WERI-Rb-1 (cell line): ENCODE data around the gene ZC3H13.

Source experiments
- DNase-seq: peaks from one replicate; pipeline ENCODE4 v3.0.0-alpha.2; 2020
- H3K27ac ChIP-seq: fragments of 250-450 bp; sonication (Bioruptor Pico); 2 replicates; pipeline ENCODE4 v1.5.1; 2020; ENCODE audit warnings: mild to moderate bottlenecking, moderate library complexity
- H3K27me3 ChIP-seq: fragments of 250-450 bp; sonication (Bioruptor Pico); 2 replicates; pipeline ENCODE4 v1.5.1; 2021; ENCODE audit warnings: mild to moderate bottlenecking, low read depth, moderate library complexity; ENCODE audit not compliant: insufficient read depth, severe bottlenecking
- H3K36me3 ChIP-seq: fragments of 250-450 bp; sonication (Bioruptor Pico); 2 replicates; pipeline ENCODE4 v1.5.1; 2020; ENCODE audit warnings: mild to moderate bottlenecking, moderate library complexity
- H3K4me3 ChIP-seq: 2 replicates; pipeline ENCODE4 v1.5.1; 2011; ENCODE audit warnings: low read depth, mild to moderate bottlenecking, control low read depth, low read length
- H3K9me3 ChIP-seq: fragments of 250-450 bp; sonication (Bioruptor Pico); 2 replicates; pipeline ENCODE4 v1.5.1; 2021; ENCODE audit warnings: mild to moderate bottlenecking, moderate library complexity; ENCODE audit not compliant: severe bottlenecking
- TF ChIP-seq, protein P1 (sequence below): IDR thresholded peaks from 2 replicates; pipeline ENCODE4 v1.5.1; 2011; ENCODE audit warnings: low read depth, mild to moderate bottlenecking, control low read depth, inconsistent platforms, low read length

ZC3H13 gene

DNA sequence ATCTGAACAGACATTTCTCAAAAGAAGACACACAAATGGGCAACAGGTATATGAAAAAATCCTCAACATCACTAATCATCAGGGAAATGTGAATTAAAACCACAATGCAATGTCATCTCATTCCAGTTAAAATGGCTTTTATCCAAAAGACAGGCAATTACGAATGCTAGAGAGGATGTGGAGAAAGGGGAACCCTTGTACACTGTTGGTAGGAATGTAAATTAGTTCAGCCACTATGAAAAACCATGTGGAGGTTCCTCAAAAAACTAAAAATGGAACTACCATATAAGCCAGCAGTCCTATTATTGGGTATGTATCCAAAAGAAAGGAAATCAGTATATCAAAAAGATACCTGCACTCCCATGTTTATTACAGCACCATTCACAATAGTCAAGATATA, 24.7 kb upstream of the ZC3H13 start:
- Histone ChIP-seq H3K27ac (no peak overlapping the region), H3K9me3 (no peaks in the 10 kb centered on the region), H3K4me3 (no peak overlapping the region), H3K36me3 (no peaks in the 10 kb centered on the region), H3K27me3 (no peaks in the 10 kb centered on the region)
- DNase-seq: no peak
- TF ChIP-seq, protein P1, sequence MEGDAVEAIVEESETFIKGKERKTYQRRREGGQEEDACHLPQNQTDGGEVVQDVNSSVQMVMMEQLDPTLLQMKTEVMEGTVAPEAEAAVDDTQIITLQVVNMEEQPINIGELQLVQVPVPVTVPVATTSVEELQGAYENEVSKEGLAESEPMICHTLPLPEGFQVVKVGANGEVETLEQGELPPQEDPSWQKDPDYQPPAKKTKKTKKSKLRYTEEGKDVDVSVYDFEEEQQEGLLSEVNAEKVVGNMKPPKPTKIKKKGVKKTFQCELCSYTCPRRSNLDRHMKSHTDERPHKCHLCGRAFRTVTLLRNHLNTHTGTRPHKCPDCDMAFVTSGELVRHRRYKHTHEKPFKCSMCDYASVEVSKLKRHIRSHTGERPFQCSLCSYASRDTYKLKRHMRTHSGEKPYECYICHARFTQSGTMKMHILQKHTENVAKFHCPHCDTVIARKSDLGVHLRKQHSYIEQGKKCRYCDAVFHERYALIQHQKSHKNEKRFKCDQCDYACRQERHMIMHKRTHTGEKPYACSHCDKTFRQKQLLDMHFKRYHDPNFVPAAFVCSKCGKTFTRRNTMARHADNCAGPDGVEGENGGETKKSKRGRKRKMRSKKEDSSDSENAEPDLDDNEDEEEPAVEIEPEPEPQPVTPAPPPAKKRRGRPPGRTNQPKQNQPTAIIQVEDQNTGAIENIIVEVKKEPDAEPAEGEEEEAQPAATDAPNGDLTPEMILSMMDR: no peak

DNA sequence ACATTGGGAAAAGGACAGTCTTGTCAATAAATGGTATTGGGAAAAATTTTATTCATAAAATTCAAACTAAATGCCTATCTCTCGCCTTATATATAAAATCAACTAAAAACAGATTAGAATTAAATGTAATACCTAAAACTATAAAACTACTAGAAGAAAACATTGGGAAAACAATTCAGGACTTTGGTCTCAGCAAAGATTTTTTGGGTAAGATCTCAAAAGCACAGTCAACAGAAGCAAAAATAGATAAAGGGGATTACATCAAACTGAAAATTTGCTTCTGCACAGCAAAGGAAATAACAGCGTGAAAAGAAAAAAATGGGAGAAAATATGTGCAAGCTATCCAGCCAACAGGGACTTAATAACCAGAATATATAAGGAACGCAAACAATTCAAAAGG, 24.3 kb upstream of the ZC3H13 start:
- no peak overlapping the region for H3K4me3 ChIP-seq
- TF ChIP-seq, protein P1: no peak
- no peaks in the 10 kb centered on the region for H3K36me3 ChIP-seq
- no peak for DNase-seq
- H3K27ac ChIP-seq: no peak overlapping the region
- H3K9me3 ChIP-seq: no peaks in the 10 kb centered on the region
- H3K27me3 ChIP-seq: no peaks in the 10 kb centered on the region

DNA sequence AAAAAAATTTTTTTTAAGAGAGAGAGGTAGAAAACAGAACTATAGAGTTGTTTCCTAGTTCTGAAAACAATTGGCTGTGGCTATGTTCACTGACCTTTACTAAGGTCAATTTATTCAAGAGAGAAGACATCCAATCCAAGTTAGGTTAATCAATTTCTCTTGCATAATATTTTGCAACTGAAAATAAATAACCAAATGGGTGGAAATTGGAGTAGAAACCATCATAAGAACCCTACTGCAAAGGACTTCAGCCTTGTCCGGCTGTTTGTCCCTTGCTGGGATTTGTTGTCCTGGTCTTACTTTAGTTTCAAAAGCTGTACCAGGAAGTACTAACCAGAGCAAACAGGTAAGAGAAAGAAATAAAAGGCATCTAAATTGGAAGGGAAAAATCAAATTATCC, 23.3 kb upstream of the ZC3H13 start:
- TF ChIP-seq, protein P1: no peak
- Histone ChIP-seq H3K9me3 (no peaks in the 10 kb centered on the region), H3K27me3 (no peaks in the 10 kb centered on the region), H3K4me3 (no peak overlapping the region), H3K27ac (no peak overlapping the region), H3K36me3 (no peaks in the 10 kb centered on the region)
- DNase-seq: no peak

DNA sequence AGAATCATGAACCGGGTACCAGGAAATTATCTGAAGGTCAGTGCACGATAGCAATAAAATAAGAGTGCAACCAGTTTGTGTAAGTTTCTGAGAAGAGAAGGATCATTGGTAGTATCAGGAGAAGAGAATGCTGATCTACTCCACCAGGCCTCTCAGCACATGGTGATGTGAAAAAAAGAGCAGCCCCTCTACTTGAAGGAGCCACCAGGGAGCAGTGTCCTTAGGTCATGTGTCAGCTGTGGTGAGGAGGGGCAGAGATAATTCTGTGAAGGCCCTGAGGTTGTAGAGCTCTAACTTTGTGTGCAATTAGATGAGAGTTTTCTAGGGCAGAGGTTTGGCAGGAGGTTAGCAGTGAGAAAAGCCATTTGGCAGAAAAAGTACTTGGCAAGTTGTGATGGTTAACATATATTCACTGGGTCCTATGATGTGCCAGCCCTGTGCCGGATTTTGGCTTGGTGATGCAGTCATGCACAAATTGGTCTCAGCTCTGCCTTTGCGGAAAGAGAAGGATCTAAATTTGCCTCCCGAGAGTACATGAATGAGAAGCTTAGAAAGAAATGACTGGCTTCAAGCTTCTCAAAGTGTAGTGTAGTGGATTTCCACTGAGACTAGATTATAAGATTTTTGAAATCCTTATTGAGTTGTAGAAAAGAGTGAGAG, 19.2 kb upstream of the ZC3H13 start:
- Histone ChIP-seq H3K27me3 (no peaks in the 10 kb centered on the region), H3K27ac (no peak overlapping the region), H3K36me3 (no peaks in the 10 kb centered on the region), H3K4me3 (no peak overlapping the region), H3K9me3 (no peaks in the 10 kb centered on the region)
- DNase-seq: no peak
- TF ChIP-seq, protein P1: peak; percentile 31; the same call in 1 of the 2 replicates

DNA sequence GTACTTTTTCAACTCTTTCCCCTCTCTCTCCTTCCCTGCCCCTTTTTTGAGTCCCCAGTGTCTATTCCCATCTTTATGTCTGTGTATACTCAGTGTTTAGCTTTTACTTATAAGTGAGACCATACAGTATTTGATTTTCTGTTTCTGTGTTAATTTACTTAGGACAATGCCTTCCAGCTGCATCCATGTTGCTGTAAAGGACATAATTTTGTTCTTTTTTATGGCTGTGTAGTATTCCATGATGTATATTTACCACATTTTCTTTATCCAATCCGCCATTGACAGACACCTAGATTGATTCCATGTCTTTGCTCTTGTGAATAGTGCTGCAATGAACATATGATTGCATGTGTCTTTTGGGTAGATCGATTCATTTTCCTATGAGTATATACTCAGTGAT, 10.7 kb upstream of the ZC3H13 start:
- H3K9me3 ChIP-seq: no peaks in the 10 kb centered on the region
- no peaks in the 10 kb centered on the region for H3K36me3 ChIP-seq
- no peak overlapping the region for H3K27ac ChIP-seq
- no peak for DNase-seq
- no peaks in the 10 kb centered on the region for H3K27me3 ChIP-seq
- TF ChIP-seq, protein P1: no peak
- H3K4me3 ChIP-seq: no peak overlapping the region

DNA sequence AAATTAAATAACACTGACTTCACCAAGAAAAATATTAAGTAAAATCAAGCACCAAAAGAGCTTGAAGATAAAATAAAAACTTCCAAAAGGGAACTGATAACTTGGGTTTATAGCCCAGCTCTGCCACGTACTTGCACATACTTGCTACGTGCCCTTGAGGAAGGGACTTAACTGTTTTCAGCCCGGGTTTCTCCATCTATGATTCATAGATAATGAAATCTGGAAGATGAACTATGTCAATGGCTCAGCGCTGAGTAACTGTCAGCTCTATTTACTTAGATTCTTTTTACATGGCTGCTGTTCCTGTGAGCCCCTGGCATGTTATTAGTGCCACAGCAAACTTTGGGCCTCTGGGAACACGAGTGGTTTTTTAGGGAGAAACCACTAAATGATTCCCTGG, 9.6 kb upstream of the ZC3H13 start:
- TF ChIP-seq, protein P1: no peak
- Histone ChIP-seq H3K36me3 (no peaks in the 10 kb centered on the region), H3K27ac (no peak overlapping the region), H3K27me3 (no peaks in the 10 kb centered on the region), H3K4me3 (no peak overlapping the region), H3K9me3 (no peaks in the 10 kb centered on the region)
- DNase-seq: no peak
